ENCODE results near the gene SPX.

The SPX gene

DNA sequence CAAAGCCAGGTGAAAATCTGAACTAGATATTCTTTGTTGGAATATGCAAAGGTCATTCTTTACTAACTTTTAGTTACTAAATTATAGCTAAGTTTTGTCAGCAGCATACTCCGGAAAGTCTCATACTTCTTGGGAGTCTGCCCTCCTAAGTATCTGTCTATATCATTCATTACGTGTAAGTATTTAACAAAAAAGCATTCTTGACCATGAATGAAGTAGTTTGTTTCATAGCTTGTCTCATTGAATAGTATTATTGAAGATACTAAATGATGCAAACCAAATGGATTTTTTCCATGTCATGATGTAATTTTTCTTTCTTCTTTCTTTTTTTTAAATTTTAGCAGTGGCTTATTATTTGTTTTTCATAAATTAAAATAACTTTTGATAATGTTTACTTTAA is 9.8 kb upstream of the SPX start:
- no peak overlapping the region for H3K4me3 ChIP-seq (replicated peaks; ENCODE audit: low read depth, low read length)
- no peak for DNase-seq (ENCODE audit: low read depth)
- TF ChIP-seq, protein P1, sequence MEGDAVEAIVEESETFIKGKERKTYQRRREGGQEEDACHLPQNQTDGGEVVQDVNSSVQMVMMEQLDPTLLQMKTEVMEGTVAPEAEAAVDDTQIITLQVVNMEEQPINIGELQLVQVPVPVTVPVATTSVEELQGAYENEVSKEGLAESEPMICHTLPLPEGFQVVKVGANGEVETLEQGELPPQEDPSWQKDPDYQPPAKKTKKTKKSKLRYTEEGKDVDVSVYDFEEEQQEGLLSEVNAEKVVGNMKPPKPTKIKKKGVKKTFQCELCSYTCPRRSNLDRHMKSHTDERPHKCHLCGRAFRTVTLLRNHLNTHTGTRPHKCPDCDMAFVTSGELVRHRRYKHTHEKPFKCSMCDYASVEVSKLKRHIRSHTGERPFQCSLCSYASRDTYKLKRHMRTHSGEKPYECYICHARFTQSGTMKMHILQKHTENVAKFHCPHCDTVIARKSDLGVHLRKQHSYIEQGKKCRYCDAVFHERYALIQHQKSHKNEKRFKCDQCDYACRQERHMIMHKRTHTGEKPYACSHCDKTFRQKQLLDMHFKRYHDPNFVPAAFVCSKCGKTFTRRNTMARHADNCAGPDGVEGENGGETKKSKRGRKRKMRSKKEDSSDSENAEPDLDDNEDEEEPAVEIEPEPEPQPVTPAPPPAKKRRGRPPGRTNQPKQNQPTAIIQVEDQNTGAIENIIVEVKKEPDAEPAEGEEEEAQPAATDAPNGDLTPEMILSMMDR (IDR thresholded peaks at IDR 0.05; ENCODE audit: low read length, missing control alignments), result no peak

DNA sequence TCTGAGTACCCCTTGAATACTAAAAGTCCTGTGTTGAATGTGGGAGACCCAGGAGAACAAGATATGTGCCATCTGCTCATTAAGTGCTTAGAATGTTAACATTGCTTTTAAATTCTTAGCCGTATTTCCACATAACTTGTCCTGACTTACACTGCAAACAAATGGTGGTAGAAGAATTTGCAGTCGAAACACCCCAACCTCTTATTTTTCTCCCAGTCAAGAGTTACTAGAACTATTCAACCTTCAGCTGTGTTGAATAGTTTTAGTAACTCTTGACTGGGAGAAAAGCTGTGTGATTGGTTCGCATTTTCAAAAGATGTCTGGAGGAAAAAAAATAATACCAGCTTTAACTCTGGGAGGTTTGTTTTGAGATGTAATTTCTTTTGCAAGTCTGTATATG is 7.6 kb upstream of the SPX start:
- H3K4me3 ChIP-seq (replicated peaks; ENCODE audit: low read depth, low read length), result no peak overlapping the region
- TF ChIP-seq, protein P1 (IDR thresholded peaks at IDR 0.05; ENCODE audit: low read length, missing control alignments), result no peak

DNA sequence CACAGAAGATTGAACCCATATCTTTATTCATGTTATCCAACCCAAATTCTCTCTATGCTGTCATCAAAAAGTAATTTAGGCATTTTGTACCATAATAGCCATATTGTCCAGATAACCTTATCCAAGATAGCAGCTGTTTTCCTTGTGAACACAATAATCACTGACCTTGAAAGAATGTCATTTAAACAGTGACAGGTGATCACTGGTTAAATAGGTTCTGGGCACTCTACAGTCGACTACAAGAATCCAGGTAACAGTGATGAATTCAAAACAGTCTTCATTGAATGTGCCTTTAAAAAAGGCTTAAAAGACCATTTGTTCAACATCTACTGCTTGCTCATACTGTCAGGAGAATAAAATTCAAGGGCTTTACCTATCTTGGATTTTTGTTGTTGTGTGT is 4.6 kb upstream of the SPX start:
- TF ChIP-seq, protein P1 (IDR thresholded peaks at IDR 0.05; ENCODE audit: low read length, missing control alignments), result no peak
- DNase-seq (ENCODE audit: low read depth), result no peak
- H3K4me3 ChIP-seq (replicated peaks; ENCODE audit: low read depth, low read length), result no peak overlapping the region

More for the DNA sequence above, 7.6 kb upstream of the SPX start:
- no peak for DNase-seq (ENCODE audit: low read depth)

DNA sequence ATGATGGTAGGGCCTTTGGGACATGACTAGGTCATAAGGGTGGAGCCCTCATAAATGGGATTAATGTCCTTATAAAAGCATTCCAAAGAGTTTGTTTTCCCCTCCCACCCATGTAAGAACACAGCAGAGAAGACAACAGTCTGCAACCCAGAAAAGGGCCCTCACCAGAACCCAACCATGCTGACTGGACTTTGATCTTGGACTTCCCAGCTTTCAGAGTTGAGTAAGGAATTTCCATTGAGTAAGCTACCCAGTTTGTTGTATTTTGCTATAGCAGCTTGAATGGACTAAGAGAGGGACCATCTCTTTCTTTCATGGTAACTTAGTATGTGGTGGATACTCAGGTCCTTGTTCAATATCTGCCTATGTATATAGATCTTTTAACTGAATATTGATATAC is 2.9 kb upstream of the SPX start:
- DNase-seq (ENCODE audit: low read depth), result no peak
- no peak overlapping the region for H3K4me3 ChIP-seq (replicated peaks; ENCODE audit: low read depth, low read length)
- TF ChIP-seq, protein P1 (IDR thresholded peaks at IDR 0.05; ENCODE audit: low read length, missing control alignments), result no peak

DNA sequence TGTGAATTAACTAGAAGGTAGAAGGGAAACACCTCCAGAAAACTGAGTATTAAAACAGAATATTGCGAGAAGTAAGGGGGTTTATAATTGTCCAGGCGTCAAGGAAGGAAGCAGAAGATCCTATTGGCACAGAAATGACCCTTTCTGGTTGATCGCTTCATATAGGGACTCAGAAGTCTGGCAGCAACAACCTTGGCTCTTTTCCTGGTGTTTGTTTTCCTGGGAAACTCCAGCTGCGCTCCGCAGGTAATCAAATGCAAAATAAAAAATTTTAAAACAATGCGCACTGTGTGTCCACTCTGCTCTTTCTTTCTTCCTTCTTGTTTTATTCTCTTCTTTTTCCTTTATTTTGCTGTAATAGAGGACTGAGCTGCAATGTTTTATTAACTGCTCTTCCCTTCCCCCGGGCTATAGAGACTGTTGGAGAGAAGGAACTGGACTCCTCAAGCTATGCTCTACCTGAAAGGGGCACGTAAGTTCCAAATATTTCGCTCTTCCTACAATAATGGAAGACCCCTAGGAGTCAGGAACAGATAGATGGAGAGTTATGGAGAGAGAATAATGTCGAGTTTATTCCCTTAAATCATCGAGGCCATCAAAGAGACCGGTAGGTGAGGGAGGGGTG is 737 bp downstream of the SPX start:
- no peak for DNase-seq (ENCODE audit: low read depth)
- H3K4me3 ChIP-seq (replicated peaks; ENCODE audit: low read depth, low read length), result peak overlapping the region; percentile 63
- TF ChIP-seq, protein P1 (IDR thresholded peaks at IDR 0.05; ENCODE audit: low read length, missing control alignments), result no peak

DNA sequence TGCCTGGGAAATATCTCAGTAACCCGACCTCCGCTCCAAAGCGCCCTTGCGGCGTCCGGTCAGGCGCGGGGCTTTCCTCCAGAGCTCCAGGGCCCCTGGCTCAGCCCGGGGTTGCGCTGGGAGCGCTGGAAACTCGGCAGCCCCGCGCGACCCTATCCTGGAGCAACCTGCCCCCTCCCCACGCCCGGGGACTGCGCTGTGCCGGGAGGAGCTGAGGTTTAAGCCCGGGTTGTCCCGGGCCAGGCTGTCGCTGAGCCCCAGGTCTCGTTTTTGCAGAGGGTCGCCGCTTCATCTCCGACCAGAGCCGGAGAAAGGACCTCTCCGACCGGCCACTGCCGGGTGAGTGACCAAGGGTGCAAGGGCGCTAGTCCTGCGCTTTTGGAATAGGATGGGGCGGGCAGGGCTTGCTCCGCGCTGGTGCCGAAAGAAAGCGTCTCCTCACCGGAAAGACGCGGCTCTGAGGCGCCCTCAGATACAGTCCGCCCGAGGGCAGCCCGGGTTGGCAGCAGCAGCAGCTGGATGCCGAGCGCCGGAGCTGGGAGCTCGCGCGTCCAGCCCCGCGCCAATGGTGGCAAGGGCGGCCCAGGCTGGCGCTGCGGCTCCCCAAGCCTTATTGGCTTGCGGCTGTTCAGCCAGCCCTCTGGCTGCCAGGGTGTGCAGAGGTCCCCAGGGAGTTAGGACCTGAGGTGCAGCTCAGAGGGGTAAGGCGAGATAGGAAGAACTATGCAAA is 1.5 kb downstream of the SPX start:
- H3K4me3 ChIP-seq (replicated peaks; ENCODE audit: low read depth, low read length), result peak overlapping the region; percentile 63
- DNase-seq (ENCODE audit: low read depth), result peak; percentile 41
- TF ChIP-seq, protein P1 (IDR thresholded peaks at IDR 0.05; ENCODE audit: low read length, missing control alignments), result no peak
